Stimulated activated effector memory CD8-positive, alpha-beta T cell treated with anti-CD3 and anti-CD28 coated beads, Interleukin-12 subunit alpha, Interleukin-12 subunit beta, amount 100 ng/mL, for 72 hours (primary cell): ENCODE results near the gene LRCH4.

Experiments
- ATAC-seq: fragments of 150-1000 bp; cut with Tn5 transposase; 2 replicates; pipeline ENCODE4 v1.10.0; 2021
- DNase-seq, 2 donors: peaks; one replicate each; pipeline ENCODE4 v3.0.0; 2021 to 2022; ENCODE audit warnings: low spot score in 2 of 2
- H3K27ac Mint-ChIP-seq: one replicate; pipeline ENCODE4 v1.8.0; 2022; ENCODE audit warnings: mild to moderate bottlenecking, mixed read lengths
- H3K36me3 Mint-ChIP-seq: one replicate; pipeline ENCODE4 v1.8.0; 2022; ENCODE audit warnings: mild to moderate bottlenecking, mixed read lengths
- H3K4me1 Mint-ChIP-seq: one replicate; pipeline ENCODE4 v1.8.0; 2022; ENCODE audit warnings: mixed read lengths
- H3K4me3 Mint-ChIP-seq: one replicate; pipeline ENCODE4 v1.8.0; 2022; ENCODE audit warnings: mild to moderate bottlenecking, mixed read lengths
- H3K9me3 Mint-ChIP-seq: one replicate; pipeline ENCODE4 v1.8.0; 2022; ENCODE audit warnings: mixed read lengths

The LRCH4 gene

DNA sequence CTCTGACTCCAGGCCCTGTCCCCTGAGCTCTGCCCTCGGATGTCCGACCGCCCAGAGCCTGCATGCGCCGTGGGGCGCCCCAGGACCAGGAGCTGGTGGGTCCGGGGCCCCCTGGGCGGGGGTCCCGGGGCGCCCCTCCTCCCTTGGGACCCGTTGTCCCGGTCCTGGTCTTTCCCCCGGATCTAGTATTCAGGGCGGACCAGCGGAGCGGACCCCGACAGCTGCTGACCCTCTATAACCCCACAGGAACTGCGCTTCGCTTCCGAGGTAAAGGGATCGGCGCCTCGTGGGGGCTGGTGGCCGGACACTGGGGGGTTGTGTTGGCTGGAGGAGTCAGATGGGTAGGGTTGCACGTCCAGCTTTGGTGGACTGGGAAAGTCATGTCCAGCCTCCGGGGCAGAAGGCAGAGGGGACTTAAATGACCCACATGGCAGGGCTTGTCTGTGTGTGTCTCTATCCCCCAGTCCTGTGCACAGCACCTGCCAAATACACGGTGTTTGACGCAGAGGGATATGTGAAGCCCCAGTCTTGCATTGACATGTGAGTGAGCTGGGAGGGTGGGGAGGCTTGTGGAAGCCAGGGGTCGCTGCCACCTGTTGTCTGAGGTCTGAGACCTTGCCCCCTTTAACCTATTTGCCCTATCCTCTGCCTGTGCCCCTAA lies 26.9 kb upstream of the LRCH4 start:
- peak; percentile 2 for ATAC-seq
- H3K27ac Mint-ChIP-seq = peak overlapping the region; percentile 98
- DNase-seq = no peak
- H3K36me3 Mint-ChIP-seq = peaks cover 27% of the 10 kb centered on the region
- H3K9me3 Mint-ChIP-seq = no peaks in the 10 kb centered on the region
- H3K4me1 Mint-ChIP-seq = peaks cover 27% of the 10 kb centered on the region
- peak overlapping the region; percentile 94 for H3K4me3 Mint-ChIP-seq

DNA sequence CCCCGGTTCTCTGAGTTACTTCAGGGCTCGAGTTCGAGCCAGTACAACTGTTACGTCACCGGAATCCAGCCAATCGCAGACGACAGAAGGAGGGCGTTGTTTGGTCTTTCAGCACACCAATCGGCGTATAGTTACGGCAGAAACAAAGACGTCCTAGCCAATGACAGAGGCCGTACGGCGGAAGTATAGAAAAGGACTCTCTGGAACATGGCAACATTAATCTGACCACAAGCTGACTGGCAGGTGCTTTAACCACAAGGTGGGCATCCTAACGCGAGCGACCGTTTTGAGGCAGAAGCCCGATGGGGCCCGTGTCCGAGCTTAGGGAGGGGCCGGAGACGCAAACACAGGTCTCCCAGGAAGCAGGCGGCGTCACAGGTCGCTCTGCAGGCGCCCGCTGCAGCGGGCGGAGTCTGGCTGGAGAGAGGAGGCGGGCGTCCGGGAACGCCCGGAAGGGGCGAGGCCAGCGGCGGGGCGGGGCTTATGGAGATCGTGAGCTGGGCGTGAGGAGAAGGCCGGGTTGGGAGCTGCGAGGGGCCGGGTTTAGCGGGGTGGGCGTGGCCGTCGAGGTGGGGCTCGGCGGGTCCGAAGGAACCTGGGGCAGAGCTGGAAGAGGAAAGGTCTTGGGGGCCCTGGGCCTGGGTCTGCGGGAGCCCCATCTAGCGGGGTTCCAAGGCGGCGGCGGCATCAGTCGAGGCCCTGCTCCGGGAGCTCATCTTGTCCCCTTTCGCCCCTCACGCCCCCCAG lies 26.2 kb upstream of the LRCH4 start, which contains the start of gene MOSPD3:
TSS of gene MOSPD3 (plus strand) at position 558 of the 747 bp plus-strand sequence. CDS start 252 bp downstream, outside the sequence.
- ATAC-seq (peak; percentile 95), DNase-seq (peak; percentile 96 to 99)
- peak within 1 kb of the TSS; percentile 94 for H3K4me3 Mint-ChIP-seq
- H3K36me3 Mint-ChIP-seq = peaks cover 27% of the 10 kb centered on the region
- no peaks in the 10 kb centered on the region for H3K9me3 Mint-ChIP-seq
- H3K4me1 Mint-ChIP-seq = peaks cover 34% of the 10 kb centered on the region
- H3K27ac Mint-ChIP-seq = peak within 1 kb of the TSS; percentile 98

DNA sequence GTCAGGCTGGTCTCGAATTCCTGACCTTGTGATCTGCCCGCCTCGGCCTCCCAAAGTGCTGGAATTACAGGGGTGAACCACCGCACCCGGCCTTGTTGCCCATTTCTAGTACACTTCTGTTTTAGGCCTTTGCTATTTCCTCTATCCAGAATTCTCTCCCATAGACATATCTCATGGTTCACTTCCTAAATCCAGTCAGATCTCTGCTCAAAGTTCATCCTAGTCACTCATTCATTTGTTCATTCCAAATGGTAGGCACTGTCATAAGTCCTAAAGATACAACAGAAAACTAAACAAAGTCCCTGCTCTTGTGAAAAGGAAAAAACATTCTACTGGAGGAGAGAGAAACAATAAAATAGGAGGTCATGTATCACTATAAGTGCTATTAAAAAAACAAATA lies 24.0 kb upstream of the LRCH4 start:
- Mint-ChIP-seq H3K27ac (no peak overlapping the region), H3K9me3 (no peaks in the 10 kb centered on the region), H3K36me3 (peaks cover 25% of the 10 kb centered on the region)

DNA sequence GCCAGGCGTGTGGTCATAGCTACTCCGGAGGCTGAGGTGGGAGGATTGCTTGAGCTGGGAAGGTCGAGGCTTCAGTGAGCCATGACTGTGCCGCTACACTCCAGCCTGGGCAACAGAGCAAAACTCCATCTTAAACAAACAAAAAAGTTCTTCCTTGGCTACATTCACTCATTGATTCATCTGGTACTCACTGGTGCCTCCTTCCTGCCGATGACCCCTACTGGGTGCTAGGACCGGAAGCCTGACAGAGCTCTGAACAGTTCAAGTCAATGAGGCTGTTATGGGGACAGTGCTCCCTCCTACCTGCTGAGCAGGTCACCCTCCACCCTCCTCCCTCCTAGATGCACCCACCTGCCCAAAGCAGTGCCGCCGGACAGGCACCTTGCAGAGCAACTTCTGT lies 21.2 kb upstream of the LRCH4 start:
- peak overlapping the region; percentile 12 for H3K27ac Mint-ChIP-seq
- peak overlapping the region; percentile 4 for H3K4me3 Mint-ChIP-seq
- no peak for DNase-seq
- H3K36me3 Mint-ChIP-seq = peaks cover 6% of the 10 kb centered on the region
- no peak for ATAC-seq
- H3K4me1 Mint-ChIP-seq = peaks cover 37% of the 10 kb centered on the region
- H3K9me3 Mint-ChIP-seq = no peaks in the 10 kb centered on the region

More for the DNA sequence above, 24.0 kb upstream of the LRCH4 start:
- no peak for DNase-seq
- no peak for ATAC-seq
- Mint-ChIP-seq H3K4me3 (peak overlapping the region; percentile 94), H3K4me1 (peaks cover 48% of the 10 kb centered on the region)

DNA sequence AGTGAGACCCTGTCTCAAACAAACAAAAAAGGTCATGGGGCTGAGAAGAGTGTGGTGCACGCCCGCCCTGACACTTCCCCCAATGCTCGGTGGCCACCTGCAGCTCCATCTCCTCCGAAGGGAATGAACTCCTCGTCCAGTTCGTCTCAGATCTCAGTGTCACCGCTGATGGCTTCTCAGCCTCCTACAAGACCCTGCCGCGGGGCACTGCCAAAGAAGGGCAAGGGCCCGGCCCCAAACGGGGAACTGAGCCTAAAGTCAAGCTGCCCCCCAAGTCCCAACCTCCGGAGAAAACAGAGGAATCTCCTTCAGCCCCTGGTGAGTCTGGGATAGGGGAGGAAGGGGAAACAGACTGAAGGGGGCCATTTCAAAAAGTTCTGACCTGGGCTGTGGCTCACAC lies 20.4 kb upstream of the LRCH4 start:
- DNase-seq (no peak), ATAC-seq (no peak)
- Mint-ChIP-seq H3K9me3 (no peaks in the 10 kb centered on the region), H3K36me3 (no peaks in the 10 kb centered on the region), H3K4me3 (peak overlapping the region; percentile 87), H3K4me1 (peaks cover 35% of the 10 kb centered on the region), H3K27ac (no peak overlapping the region)

DNA sequence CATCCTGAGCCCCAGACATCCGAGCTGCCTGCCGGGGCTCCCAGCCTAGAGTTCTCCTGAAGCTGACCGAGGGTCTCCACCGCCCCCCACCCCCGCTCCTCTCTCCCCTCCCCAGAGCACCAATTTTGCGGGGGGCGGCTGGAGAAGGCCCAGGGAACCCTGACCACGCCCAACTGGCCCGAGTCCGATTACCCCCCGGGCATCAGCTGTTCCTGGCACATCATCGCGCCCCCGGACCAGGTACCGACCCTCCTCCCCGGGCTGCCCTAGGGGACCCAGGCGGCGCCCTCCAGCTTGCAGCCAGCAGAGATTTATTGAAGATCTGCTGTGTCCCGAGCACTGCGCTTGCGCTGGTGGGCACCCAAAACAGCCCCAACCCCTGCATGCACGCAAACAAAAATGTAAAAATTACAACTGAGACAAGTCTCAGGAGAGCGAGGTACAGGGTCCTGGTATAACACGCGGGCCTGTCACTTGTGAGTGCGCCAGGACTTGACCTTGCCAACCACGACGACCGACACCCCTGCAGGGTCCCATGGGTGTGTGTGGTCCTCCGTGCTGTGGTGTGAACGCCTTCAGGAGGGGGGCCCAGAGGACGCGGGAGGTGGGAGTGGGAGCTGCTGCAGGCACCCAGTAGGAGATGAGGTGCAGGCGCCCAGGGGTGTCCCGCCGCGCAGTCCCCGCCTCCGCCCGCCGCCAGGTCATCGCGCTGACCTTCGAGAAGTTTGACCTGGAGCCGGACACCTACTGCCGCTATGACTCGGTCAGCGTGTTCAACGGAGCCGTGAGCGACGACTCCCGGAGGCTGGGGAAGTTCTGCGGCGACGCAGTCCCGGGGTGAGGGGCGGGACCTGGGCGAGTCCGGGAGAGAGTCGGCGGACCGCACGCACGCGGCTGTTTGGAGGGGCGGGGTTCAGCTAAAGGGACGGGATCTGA lies 19.3 kb upstream of the LRCH4 start:
- H3K27ac Mint-ChIP-seq = peak overlapping the region; percentile 70
- peak overlapping the region; percentile 87 for H3K4me3 Mint-ChIP-seq
- no peaks in the 10 kb centered on the region for H3K9me3 Mint-ChIP-seq
- no peaks in the 10 kb centered on the region for H3K36me3 Mint-ChIP-seq
- DNase-seq (peak; percentile 25 to 68), ATAC-seq (peak; percentile 9)
- peaks cover 30% of the 10 kb centered on the region for H3K4me1 Mint-ChIP-seq

DNA sequence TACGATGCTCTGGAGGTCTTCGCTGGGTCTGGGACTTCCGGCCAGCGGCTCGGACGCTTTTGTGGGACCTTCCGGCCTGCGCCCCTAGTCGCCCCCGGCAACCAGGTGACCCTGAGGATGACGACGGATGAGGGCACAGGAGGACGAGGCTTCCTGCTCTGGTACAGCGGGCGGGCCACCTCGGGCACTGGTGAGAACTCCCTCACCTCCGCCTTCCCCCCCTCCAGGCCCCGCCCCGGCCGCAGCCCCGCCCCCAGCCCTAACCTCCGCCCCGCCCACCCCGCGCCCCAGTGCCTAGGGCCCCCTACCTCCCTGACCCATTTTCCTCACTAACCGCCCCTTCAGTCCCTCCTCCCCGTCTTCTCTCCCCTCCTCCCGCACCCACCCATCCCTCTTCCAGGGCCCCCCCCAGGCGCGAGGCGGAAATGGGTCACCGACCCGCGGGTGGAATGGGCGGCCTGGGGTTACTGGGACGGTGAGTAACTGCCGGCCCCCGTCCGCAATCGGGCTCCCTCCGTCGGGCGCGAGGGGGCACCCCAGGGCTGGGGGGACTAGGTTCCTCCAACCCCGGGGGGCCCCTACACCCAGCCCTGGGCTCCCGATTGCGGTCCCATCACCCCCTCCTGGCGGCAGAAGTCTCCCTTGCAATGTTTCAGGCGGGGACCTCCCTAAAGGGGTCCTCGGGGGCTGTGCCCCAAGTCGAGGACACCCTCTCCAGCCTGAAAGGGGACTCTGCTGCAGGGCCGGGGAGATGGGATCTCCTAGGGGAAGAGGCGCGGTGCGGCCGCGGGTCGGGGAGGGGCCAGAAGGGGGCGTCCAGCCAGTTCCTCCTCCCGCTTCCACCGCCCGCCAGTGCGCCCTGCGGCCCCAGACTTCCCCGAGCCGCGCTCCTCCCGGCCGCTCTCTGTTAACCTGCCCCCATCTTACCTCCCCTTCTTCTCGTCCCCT lies 18.4 kb upstream of the LRCH4 start:
- peak; percentile 78 to 94 for DNase-seq
- peak overlapping the region; percentile 93 for H3K27ac Mint-ChIP-seq
- H3K4me3 Mint-ChIP-seq = peak overlapping the region; percentile 87
- no peaks in the 10 kb centered on the region for H3K36me3 Mint-ChIP-seq
- peaks cover 30% of the 10 kb centered on the region for H3K4me1 Mint-ChIP-seq
- peak; percentile 80 for ATAC-seq
- H3K9me3 Mint-ChIP-seq = no peaks in the 10 kb centered on the region

DNA sequence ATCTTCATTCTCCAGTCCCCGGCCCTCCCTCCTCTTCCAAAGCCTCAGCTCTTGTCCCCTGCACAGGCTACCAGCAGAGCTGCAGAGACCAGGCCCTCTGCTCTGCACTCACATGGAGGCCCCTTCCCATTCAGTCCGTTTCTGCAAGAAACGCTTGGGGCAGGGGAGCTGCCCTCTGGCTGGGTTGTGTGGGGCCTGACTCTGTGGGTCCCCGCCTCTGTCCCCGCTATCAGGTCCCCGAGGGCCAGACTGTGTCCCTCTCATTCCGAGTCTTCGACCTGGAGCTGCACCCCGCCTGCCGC lies 17.7 kb upstream of the LRCH4 start:
- H3K27ac Mint-ChIP-seq = peak overlapping the region; percentile 93
- ATAC-seq (peak; percentile 2), DNase-seq (no peak)
- H3K9me3 Mint-ChIP-seq = no peaks in the 10 kb centered on the region
- no peaks in the 10 kb centered on the region for H3K36me3 Mint-ChIP-seq
- peak overlapping the region; percentile 87 for H3K4me3 Mint-ChIP-seq
- H3K4me1 Mint-ChIP-seq = peaks cover 30% of the 10 kb centered on the region

DNA sequence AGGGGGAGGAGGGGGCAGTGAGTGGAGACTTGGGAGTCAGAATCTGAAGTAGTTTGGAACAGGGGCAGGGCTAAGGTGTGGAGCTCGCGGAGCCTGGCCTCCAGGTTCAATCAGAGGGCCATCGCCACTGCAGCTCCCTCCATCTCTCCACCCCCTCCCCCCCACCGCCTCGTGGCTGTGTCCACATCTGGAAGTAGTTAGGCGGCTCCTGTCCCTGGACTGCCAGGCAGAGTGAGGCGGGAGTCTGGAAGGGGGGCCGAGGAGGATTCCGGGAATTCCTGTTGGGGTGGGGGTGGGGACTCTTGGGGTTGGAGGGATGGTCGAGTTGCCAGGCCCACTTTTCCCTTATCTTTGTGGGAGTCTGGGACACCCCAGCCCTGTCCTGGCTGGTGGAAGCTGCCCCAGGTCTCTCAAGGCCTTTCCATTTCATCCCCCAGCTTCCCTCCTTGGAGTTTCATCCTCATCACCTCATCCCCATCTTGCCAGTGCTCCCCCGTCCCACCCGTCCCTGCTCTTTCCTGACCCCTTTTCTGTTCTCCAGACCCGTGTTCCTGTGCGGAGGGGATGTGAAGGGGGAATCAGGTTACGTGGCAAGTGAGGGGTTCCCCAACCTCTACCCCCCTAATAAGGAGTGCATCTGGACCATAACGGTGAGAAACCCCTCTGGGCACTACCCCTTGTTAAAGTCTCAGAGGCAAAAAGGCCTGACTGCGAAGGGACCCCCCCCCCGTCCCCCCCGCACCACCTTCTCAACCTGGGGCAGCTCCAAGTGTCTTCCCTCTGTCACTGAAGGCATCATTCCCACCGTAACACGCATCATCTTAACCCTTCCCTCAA lies 17.2 kb upstream of the LRCH4 start:
- no peaks in the 10 kb centered on the region for H3K36me3 Mint-ChIP-seq
- ATAC-seq = no peak
- peaks cover 36% of the 10 kb centered on the region for H3K4me1 Mint-ChIP-seq
- DNase-seq = no peak
- peak overlapping the region; percentile 93 for H3K27ac Mint-ChIP-seq
- no peaks in the 10 kb centered on the region for H3K9me3 Mint-ChIP-seq
- H3K4me3 Mint-ChIP-seq = peak overlapping the region; percentile 87

DNA sequence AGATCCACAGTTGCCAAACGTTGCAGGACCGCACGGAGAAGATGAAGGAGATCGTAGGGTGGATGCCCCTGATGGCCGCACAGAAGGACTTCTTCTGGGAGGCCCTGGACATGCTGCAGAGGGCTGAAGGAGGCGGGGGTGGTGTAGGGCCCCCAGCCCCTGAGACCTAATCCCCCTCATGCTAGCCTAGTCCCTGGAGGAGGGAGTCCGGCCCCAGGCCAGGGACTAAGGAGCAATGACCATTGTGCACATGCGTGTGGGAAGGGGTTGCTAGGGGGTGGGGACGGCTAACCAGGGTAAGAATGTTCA lies 14.8 kb upstream of the LRCH4 start:
- ATAC-seq (no peak), DNase-seq (no peak)
- H3K4me1 Mint-ChIP-seq = peaks cover 23% of the 10 kb centered on the region
- no peak overlapping the region for H3K27ac Mint-ChIP-seq
- H3K9me3 Mint-ChIP-seq = no peaks in the 10 kb centered on the region
- H3K4me3 Mint-ChIP-seq = no peak overlapping the region
- no peaks in the 10 kb centered on the region for H3K36me3 Mint-ChIP-seq

DNA sequence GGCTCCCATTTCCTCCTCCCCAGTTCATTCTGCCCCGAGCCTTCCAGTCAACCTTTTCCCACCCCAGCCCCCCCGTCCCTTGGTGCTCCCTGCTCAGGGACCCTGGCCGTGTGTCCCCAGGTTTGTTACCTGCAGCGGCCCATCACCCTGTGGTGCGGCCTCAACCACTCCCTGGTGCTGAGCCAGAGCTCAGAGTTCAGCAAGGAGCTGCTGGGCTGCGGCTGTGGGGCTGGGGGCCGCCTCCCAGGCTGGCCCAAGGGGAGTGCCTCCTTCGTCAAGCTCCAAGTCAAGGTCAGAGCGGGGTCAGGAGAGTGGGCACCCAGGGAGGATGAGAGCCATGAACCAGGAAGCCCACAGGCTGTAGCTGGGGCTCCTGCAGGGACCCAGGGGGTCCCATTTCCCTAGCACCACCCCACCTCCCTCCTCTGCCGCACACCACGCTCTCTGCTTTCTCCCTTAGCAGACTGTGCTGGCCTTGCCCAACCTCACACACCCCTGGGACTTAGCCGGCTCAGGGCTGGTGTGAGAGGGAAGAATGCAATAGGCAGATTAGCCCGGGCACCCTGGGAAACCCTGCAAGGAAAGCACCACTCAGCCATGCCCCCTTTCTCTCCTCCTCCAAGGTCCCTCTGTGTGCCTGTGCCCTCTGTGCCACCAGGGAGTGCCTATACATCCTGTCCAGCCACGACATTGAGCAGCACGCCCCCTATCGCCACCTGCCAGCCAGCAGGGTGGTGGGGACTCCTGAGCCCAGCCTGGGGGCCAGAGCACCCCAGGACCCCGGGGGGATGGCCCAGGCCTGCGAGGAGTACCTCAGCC lies 14.2 kb upstream of the LRCH4 start:
- peaks cover 17% of the 10 kb centered on the region for H3K4me1 Mint-ChIP-seq
- DNase-seq = no peak
- H3K4me3 Mint-ChIP-seq = no peak overlapping the region
- ATAC-seq = no peak
- no peak overlapping the region for H3K27ac Mint-ChIP-seq
- H3K36me3 Mint-ChIP-seq = no peaks in the 10 kb centered on the region
- no peaks in the 10 kb centered on the region for H3K9me3 Mint-ChIP-seq

DNA sequence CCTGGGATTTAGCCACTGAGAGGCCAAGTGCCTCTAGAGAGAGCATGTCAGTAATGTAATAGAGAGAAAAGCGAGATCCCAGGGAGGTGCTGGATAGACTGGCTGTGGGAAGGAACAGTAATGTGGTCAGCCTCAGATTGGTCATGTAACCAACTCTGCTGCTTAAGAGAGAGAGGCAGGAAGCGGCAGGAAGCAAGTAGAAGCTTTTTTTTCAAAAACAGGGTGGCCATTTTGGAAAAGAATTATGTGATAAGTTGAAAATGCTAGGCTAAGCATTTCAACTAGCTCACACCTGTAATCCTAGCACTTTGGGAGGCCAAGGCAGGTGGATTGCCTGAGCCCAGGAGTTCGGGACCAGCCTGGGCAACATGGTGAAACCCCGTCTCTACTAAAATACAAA lies 12.5 kb upstream of the LRCH4 start:
- H3K4me3 Mint-ChIP-seq = no peak overlapping the region
- no peaks in the 10 kb centered on the region for H3K36me3 Mint-ChIP-seq
- ATAC-seq = no peak
- peaks cover 6% of the 10 kb centered on the region for H3K4me1 Mint-ChIP-seq
- no peak for DNase-seq
- H3K9me3 Mint-ChIP-seq = no peaks in the 10 kb centered on the region
- H3K27ac Mint-ChIP-seq = peak overlapping the region; percentile 59

DNA sequence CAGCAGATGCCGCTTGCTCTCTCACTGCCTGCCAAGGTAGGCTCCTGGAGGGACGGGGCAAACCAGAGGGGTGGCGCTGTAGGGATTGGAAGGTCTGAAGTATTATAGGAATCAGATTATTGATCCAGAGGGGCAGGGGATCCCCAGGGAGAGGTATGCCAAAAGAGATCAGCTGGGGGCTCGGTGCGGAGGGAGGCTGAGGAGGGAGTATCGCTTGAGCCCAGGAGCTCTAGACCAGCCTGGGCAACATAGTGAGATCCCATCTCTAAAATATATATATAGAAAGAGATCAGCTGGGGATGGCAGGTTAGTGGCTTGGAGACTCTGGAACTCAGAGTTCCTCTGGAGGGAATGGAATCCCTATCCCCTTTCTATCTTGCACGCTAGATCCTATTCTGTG lies 9.3 kb upstream of the LRCH4 start:
- no peaks in the 10 kb centered on the region for H3K9me3 Mint-ChIP-seq
- DNase-seq (no peak), ATAC-seq (no peak)
- peaks cover 6% of the 10 kb centered on the region for H3K4me1 Mint-ChIP-seq
- no peak overlapping the region for H3K4me3 Mint-ChIP-seq
- no peaks in the 10 kb centered on the region for H3K36me3 Mint-ChIP-seq
- H3K27ac Mint-ChIP-seq = no peak overlapping the region
